Duodenal mucosa (tissue), 2 donors: Measurements from ENCODE around the gene CDK5RAP3.

ENCODE experiments used
- H3K27ac ChIP-seq: one replicate; pipeline ENCODE4 v1.7.0; 2013; ENCODE audit warnings: low read depth, low read length
- H3K27me3 ChIP-seq, 2 donors: one replicate each; pipeline ENCODE4 v1.7.0; 2013; ENCODE audit warnings: low read length in 2 of 2, control low read depth in 1 of 2; ENCODE audit not compliant: insufficient read depth in 2 of 2, control insufficient read depth in 1 of 2
- H3K36me3 ChIP-seq, 2 donors: one replicate each; pipeline ENCODE4 v1.7.0; 2013; ENCODE audit warnings: low read length in 2 of 2, control low read depth in 1 of 2; ENCODE audit not compliant: insufficient read depth in 2 of 2, control insufficient read depth in 1 of 2
- H3K4me1 ChIP-seq, 2 donors: one replicate each; pipeline ENCODE4 v1.7.0; 2013; ENCODE audit warnings: low read length in 2 of 2, control low read depth in 1 of 2; ENCODE audit not compliant: insufficient read depth in 2 of 2, control insufficient read depth in 1 of 2
- H3K4me3 ChIP-seq, 2 donors: one replicate each; pipeline ENCODE4 v1.7.0; 2013; ENCODE audit warnings: low read length in 2 of 2, low read depth in 1 of 2
- H3K9ac ChIP-seq, 2 donors: one replicate each; pipeline ENCODE4 v1.7.0; 2013; ENCODE audit warnings: low read length in 2 of 2, low read depth in 1 of 2
- H3K9me3 ChIP-seq, 2 donors: one replicate each; pipeline ENCODE4 v1.7.0; 2013; ENCODE audit warnings: low read length in 2 of 2, control low read depth in 1 of 2; ENCODE audit not compliant: control insufficient read depth in 1 of 2

CDK5RAP3 gene

DNA sequence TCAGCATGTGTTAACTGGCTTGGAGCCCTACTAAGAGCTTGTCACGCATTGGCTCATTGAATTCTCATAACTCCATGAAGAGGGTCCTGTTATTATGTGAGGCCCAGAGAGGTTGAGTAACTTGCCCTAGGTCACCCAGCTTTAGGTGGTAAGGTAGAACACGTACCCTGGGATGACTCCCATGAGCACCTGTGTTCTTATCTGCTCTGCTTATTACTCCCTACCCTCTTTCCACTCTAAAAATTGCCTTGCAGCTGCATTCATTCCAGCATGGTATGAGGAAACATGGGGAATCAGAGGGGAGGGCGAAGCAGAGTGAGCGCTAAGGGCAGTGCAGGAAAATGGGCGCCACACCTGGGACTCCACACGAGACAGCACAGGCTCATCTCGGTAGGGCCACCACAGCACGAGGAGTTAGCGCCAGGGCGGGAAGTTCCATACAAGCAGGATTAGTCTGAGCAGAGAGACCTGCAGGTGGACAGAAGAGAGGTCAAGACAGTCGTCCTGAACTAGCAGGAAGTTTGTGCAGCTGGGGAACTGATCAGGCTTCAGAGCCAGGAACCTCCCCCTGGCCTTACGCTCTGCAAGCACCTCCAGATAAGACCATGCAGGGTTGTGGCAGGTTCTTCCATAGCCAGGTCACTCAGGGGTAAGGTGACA lies 56.5 kb downstream of the CDK5RAP3 start:
- Histone ChIP-seq H3K27ac (no peak overlapping the region), H3K9ac (no peak overlapping the region), H3K36me3 (no peaks in the 10 kb centered on the region), H3K9me3 (no peaks in the 10 kb centered on the region), H3K4me3 (no peak overlapping the region), H3K4me1 (peaks cover 31 to 37% of the 10 kb centered on the region in 2 donors), H3K27me3 (peaks cover 10 to 15% of the 10 kb centered on the region in 2 donors)

DNA sequence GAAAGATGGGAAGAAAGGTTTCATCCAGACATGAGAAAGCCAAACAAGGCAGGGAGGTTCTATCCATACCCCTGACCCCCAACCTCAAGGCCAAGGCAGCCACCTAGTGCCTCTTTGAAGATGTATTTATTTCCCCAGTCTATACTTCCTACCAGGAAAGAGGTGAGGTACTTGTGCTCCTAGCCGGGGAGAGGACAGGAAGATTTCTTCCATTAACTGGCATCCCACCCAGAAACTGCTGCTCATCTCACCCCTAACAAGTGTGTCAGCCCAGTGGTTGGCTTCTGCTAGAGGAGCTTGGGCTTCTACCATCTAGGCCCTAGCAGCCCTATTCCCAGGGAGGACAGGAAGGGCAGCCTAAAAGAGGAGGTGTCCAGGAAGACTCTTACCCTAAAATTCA lies 57.8 kb downstream of the CDK5RAP3 start:
- H3K27me3 ChIP-seq, result peaks cover 10 to 16% of the 10 kb centered on the region in 2 donors
- no peaks in the 10 kb centered on the region for H3K36me3 ChIP-seq
- H3K9me3 ChIP-seq, result no peaks in the 10 kb centered on the region
- H3K9ac ChIP-seq, result no peak overlapping the region
- peaks cover 26 to 32% of the 10 kb centered on the region in 2 donors for H3K4me1 ChIP-seq
- H3K27ac ChIP-seq, result no peak overlapping the region
- no peak overlapping the region for H3K4me3 ChIP-seq

DNA sequence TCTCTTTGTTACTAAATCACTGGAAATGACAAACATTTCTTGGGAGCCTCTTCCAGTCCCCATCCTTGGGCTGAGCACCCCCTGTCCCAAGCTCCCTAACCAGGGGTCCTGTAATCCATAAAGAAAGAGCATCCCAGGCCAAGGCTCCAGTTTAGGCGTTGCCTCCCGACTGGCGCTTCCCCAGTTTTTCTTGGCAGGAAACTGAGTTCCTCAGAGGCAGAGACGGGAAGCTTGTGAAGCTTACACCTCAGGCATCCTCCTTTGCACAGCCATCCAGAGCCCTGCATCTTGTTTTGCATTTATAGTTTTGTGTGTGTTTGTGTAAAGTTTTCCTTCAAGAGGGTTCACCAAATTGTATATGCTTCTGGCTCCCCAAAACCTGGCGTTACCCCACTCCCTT lies 59.6 kb downstream of the CDK5RAP3 start:
- peaks cover 12 to 16% of the 10 kb centered on the region in 2 donors for H3K4me1 ChIP-seq
- no peak overlapping the region for H3K27ac ChIP-seq
- no peaks in the 10 kb centered on the region for H3K9me3 ChIP-seq
- H3K4me3 ChIP-seq, result no peak overlapping the region
- H3K36me3 ChIP-seq, result no peaks in the 10 kb centered on the region
- H3K27me3 ChIP-seq, result peaks cover 9 to 16% of the 10 kb centered on the region in 2 donors
- H3K9ac ChIP-seq, result no peak overlapping the region
